CD4-positive, alpha-beta T cell (primary cell): ENCODE results near the gene CYP27A1. TPM values are rescaled to one million over a fixed set of nuclear protein-coding genes. Genes with fewer than 3 reads are reported as not detected.

ENCODE experiments used
- ATAC-seq: fragments of 200-7000 bp; cut with Tn5 transposase; one replicate; pipeline ENCODE4 v1.10.0; 2022; ENCODE audit warnings: mild to moderate bottlenecking; ENCODE audit not compliant: poor library complexity
- CTCF ChIA-PET: fragments of 350-600 bp; sonication (Branson Sonifier 250); formaldehyde crosslinking; loops from one replicate; lab custom pipeline; 2021; ENCODE audit warnings: antibody characterized with exemption, inconsistent platforms; lab: Charles Lee
- POLR2A ChIA-PET: fragments of 350-600 bp; sonication (Branson Sonifier 250); formaldehyde crosslinking; loops from one replicate; lab custom pipeline; 2021; ENCODE audit warnings: antibody characterized with exemption, inconsistent platforms; lab: Charles Lee
- DNase-seq, 14 experiments: peaks; one replicate each; pipeline ENCODE4 v3.0.0-alpha.2; 2013 to 2020; ENCODE audit warnings: mixed read lengths in 2 of 14
- H3K27ac ChIP-seq, 2 donors: one replicate each; pipeline versions ENCODE4 v1.5.1 to v1.7.0; 2013; ENCODE audit warnings: low read length in 2 of 2, low read depth in 1 of 2, mild to moderate bottlenecking in 1 of 2
- H3K27me3 ChIP-seq, 2 experiments: 1 replicate in 1 of 2; 2 replicates in 1 of 2; pipeline versions ENCODE4 v1.6.1 to v1.7.0; 2013; ENCODE audit warnings: low read length in 2 of 2, control low read depth in 1 of 2, mild to moderate bottlenecking in 1 of 2, moderate library complexity in 1 of 2; ENCODE audit not compliant: insufficient read depth in 2 of 2, control insufficient read depth in 1 of 2
- H3K36me3 ChIP-seq: one replicate; pipeline ENCODE4 v1.6.1; 2013; ENCODE audit warnings: low read length, control low read depth; ENCODE audit not compliant: insufficient read depth
- H3K4me1 ChIP-seq: one replicate; pipeline ENCODE4 v1.6.1; 2013; ENCODE audit warnings: low read length, control low read depth; ENCODE audit not compliant: insufficient read depth
- H3K4me3 ChIP-seq: one replicate; pipeline ENCODE4 v1.5.1; 2013; ENCODE audit warnings: mild to moderate bottlenecking, low read length, moderate library complexity
- H3K9me3 ChIP-seq, 2 experiments: 1 replicate in 1 of 2; 2 replicates in 1 of 2; pipeline versions ENCODE4 v1.6.1 to v1.7.0; 2013; ENCODE audit warnings: low read length in 2 of 2, mild to moderate bottlenecking in 2 of 2, control low read depth in 1 of 2, moderate library complexity in 1 of 2; ENCODE audit not compliant: control insufficient read depth in 1 of 2, insufficient read depth in 1 of 2
- H3K27ac Mint-ChIP-seq: one replicate; pipeline ENCODE4 v1.8.0; 2020; ENCODE audit warnings: mixed read lengths
- H3K27me3 Mint-ChIP-seq: one replicate; pipeline ENCODE4 v1.8.0; 2021; ENCODE audit warnings: mixed read lengths
- H3K36me3 Mint-ChIP-seq: one replicate; pipeline ENCODE4 v1.8.0; 2021; ENCODE audit warnings: low read depth, mixed read lengths
- H3K4me1 Mint-ChIP-seq: one replicate; pipeline ENCODE4 v1.8.0; 2021; ENCODE audit warnings: low read depth, mixed read lengths
- H3K4me3 Mint-ChIP-seq: one replicate; pipeline ENCODE4 v1.8.0; 2020; ENCODE audit warnings: mild to moderate bottlenecking, mixed read lengths
- H3K9me3 Mint-ChIP-seq: one replicate; pipeline ENCODE4 v1.8.0; 2020; ENCODE audit warnings: mixed read lengths
- CTCF ChIP-seq: fragments of 200-600 bp; IDR thresholded peaks from one replicate; pipeline ENCODE4 v1.8.0; 2022; ENCODE audit warnings: antibody characterized with exemption, mild to moderate bottlenecking
- intact Hi-C, 2 experiments: fragments of 100-400 bp; cut with DNase I in 1 of 2; cut with micrococcal nuclease in 1 of 2; formaldehyde crosslinking; loops; one replicate each; pipeline versions ENCODE4 v1.15.1 to v1.9.0; 2023 to 2025; cut with DNase I, micrococcal nuclease
- total RNA-seq, 174 experiments: library from RNA in 2 of 174; stranded (reverse) in 2 of 174; gene quantifications; one replicate each; pipeline ENCODE4 v1.2.3 and lab custom pipeline; 2021 to 2026

CYP27A1 gene
- total RNA-seq, 2 experiments from 2014 or later, result 0.28 TPM; not detected in 1

- H3K4me3 ChIP-seq, result no peak overlapping the region
- H3K4me1 ChIP-seq, result no peaks in the 10 kb centered on the region
- no peak for TF ChIP-seq CTCF
- no peaks in the 10 kb centered on the region for H3K36me3 ChIP-seq
- H3K36me3 Mint-ChIP-seq, result no peaks in the 10 kb centered on the region
- H3K27ac Mint-ChIP-seq, result no peak overlapping the region
- H3K9me3 ChIP-seq, result peaks cover 0 to 6% of the 10 kb centered on the region in 2 experiments
- no peaks in the 10 kb centered on the region for H3K4me1 Mint-ChIP-seq
- no peak overlapping the region for H3K27ac ChIP-seq
- H3K9me3 Mint-ChIP-seq, result no peaks in the 10 kb centered on the region
- ChIA-PET CTCF (no interaction called here), POLR2A (no interaction called here)
- no peak for DNase-seq
- peaks cover 0 to 11% of the 10 kb centered on the region in 2 experiments for H3K27me3 ChIP-seq
- ATAC-seq, result no peak
- peaks cover 53% of the 10 kb centered on the region for H3K27me3 Mint-ChIP-seq
- no peak overlapping the region for H3K4me3 Mint-ChIP-seq
- intact Hi-C loops, result no loop called here
Observed at GRCh38 chr2:218788529-218789255, 6.7 kb downstream of the CYP27A1 start.

DNA sequence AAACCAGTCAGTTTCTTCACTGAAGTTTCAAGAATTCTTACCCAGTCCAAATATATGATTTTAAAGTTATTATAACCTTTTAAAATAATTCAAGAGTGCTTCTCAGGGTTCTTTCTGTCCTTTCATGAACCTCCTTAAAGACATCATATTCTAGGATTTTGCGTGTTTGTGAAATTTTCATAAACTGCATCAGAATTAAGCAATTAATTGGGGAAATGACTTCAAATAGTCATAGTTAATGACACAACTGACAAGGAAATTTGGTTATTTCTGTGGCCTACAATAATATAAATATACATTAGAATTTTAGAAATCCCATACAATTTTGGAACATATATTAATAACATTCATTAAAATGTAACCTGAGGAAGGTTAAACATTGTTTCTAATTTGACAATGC lies 10.5 kb downstream of the CYP27A1 start:
- Histone ChIP-seq H3K4me1 (no peaks in the 10 kb centered on the region), H3K27me3 (peaks cover 0 to 6% of the 10 kb centered on the region in 2 experiments), H3K9me3 (peaks cover 0 to 6% of the 10 kb centered on the region in 2 experiments), H3K27ac (no peak overlapping the region), H3K36me3 (no peaks in the 10 kb centered on the region), H3K4me3 (no peak overlapping the region)
- Mint-ChIP-seq H3K9me3 (no peaks in the 10 kb centered on the region), H3K4me1 (no peaks in the 10 kb centered on the region), H3K36me3 (no peaks in the 10 kb centered on the region), H3K4me3 (no peak overlapping the region), H3K27me3 (peaks cover 35% of the 10 kb centered on the region), H3K27ac (no peak overlapping the region)
- ChIA-PET POLR2A (no interaction called here), CTCF (no interaction called here)
- no peak for ATAC-seq
- DNase-seq, result no peak
- intact Hi-C loops, result no loop called here
- no peak for TF ChIP-seq CTCF

DNA sequence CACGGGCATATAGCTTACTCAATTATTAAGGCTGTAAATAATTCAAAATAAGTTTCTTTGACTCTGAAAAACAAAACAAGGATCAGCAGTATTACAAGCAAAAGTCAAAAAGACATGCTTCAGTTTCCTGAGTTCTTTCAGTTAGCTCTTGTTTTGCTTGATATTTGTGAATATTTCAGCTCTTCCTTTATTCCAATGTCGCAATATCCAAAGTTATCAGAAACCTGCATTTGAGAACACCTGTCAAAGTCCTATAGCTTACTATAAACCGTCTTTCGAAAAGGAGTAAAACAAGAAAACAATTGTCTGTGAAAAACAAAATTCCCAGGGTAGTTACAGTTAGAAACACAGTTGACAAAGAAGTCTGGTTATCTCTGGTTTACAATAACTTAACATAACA lies 14.7 kb downstream of the CYP27A1 start:
- DNase-seq (no peak), ATAC-seq (no peak)
- H3K4me1 ChIP-seq, result no peaks in the 10 kb centered on the region
- H3K9me3 ChIP-seq, result no peaks in the 10 kb centered on the region
- ChIA-PET CTCF (no interaction called here), POLR2A (no interaction called here)
- no peak overlapping the region for H3K4me3 ChIP-seq
- intact Hi-C loops, result no loop called here
- TF ChIP-seq CTCF, result no peak
- H3K4me3 Mint-ChIP-seq, result no peak overlapping the region
- H3K36me3 ChIP-seq, result no peaks in the 10 kb centered on the region
- no peak overlapping the region for H3K27ac Mint-ChIP-seq
- peaks cover 34% of the 10 kb centered on the region for H3K27me3 Mint-ChIP-seq
- H3K27ac ChIP-seq, result no peak overlapping the region
- H3K9me3 Mint-ChIP-seq, result no peaks in the 10 kb centered on the region
- H3K36me3 Mint-ChIP-seq, result no peaks in the 10 kb centered on the region
- H3K4me1 Mint-ChIP-seq, result no peaks in the 10 kb centered on the region
- H3K27me3 ChIP-seq, result peaks cover 13 to 18% of the 10 kb centered on the region in 2 experiments
